PC-3 (cell line): ENCODE measurements around the gene CNTN1.

ENCODE experiments used
- EZH2 ChIP-seq: fragments of 300-600 bp; sonication (generic); IDR thresholded peaks from one replicate; pipeline ENCODE4 v1.6.1; 2017; ENCODE audit warnings: antibody characterized with exemption, mild to moderate bottlenecking, low read length; ENCODE audit not compliant: unreplicated experiment
- EZH2phosphoT487 ChIP-seq: fragments of 300-600 bp; sonication (generic); IDR thresholded peaks from 2 replicates; pipeline ENCODE4 v1.6.1; 2018; ENCODE audit warnings: mild to moderate bottlenecking, antibody characterized with exemption, low read length, borderline replicate concordance
- TF ChIP-seq, protein P1 (sequence below): fragments of 300-600 bp; sonication (generic); conservative IDR thresholded peaks from 2 replicates; pipeline ENCODE4 v1.5.1; 2017; ENCODE audit warnings: antibody characterized with exemption, low read depth, mild to moderate bottlenecking, low read length

DNA sequence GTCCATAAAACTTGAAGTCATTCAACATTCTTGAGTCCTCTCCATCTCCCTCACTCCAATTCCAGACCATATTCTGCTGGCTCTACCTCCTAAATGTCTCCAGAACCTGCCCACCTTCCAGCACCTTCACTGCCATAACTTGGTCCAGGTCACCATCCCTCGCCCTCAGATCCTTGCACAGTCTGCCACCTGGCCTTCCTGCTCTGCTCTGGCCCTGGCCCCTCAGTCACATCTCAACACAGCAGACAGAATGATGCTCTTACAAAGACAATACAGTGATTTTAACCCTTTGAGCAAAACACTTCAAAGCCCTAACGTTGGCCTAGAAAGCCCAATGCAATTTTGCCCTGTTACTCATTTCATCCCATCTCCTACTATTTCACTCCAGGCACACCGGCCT is 414.1 kb downstream of the CNTN1 start:
- TF ChIP-seq, protein P1, sequence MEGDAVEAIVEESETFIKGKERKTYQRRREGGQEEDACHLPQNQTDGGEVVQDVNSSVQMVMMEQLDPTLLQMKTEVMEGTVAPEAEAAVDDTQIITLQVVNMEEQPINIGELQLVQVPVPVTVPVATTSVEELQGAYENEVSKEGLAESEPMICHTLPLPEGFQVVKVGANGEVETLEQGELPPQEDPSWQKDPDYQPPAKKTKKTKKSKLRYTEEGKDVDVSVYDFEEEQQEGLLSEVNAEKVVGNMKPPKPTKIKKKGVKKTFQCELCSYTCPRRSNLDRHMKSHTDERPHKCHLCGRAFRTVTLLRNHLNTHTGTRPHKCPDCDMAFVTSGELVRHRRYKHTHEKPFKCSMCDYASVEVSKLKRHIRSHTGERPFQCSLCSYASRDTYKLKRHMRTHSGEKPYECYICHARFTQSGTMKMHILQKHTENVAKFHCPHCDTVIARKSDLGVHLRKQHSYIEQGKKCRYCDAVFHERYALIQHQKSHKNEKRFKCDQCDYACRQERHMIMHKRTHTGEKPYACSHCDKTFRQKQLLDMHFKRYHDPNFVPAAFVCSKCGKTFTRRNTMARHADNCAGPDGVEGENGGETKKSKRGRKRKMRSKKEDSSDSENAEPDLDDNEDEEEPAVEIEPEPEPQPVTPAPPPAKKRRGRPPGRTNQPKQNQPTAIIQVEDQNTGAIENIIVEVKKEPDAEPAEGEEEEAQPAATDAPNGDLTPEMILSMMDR: no peak
- no peak for TF ChIP-seq EZH2phosphoT487
- TF ChIP-seq EZH2: no peak
